ENCODE results near the gene IL25. TPM values are rescaled to one million over a fixed set of nuclear protein-coding genes. Genes with fewer than 3 reads are reported as not detected.

Gene IL25
- polyA plus RNA-seq, 1 of the 3 experiments (the other 2 are of a cell fraction) = not detected

- H2AFZ ChIP-seq (ENCODE audit: low read depth) = no peak overlapping the region
- H3K36me3 ChIP-seq (replicated peaks in 1 of 2; ENCODE audit: control insufficient read depth in 1 of 2, insufficient read depth in 2 of 2, low read length in 1 of 2) = no peaks in the 10 kb centered on the region
- WGBS (ENCODE audit: low lambda C conversion rate) = 10% methylated on average over 4 of the region's 4 CpGs
- ChIA-PET POLR2A (no interaction called here), CTCF (interaction anchor here (2.9 kb wide), 1 partner anchor 26 kb away, joined by 8 read pairs; no protein-coding TSS in a partner anchor)
- no peaks in the 10 kb centered on the region for H3K9me3 ChIP-seq
- H3K4me1 ChIP-seq (ENCODE audit: control insufficient read depth in 1 of 2, insufficient read depth in 2 of 2, low read depth in 1 of 2, low read length in 1 of 2) = peaks cover 0 to 9% of the 10 kb centered on the region in 2 experiments; a peak in 1 of 4 replicates
- H3K9me2 ChIP-seq = no peaks in the 10 kb centered on the region
- no peaks in the 10 kb centered on the region for H4K20me1 ChIP-seq (ENCODE audit: insufficient read depth)
- H3K79me2 ChIP-seq (ENCODE audit: insufficient read depth) = no peaks in the 10 kb centered on the region
- no peak overlapping the region for H3K27ac ChIP-seq (ENCODE audit: low read depth in 2 of 2, low read length in 1 of 2)
- peaks cover 43% of the 10 kb centered on the region for H3K27me3 ChIP-seq (ENCODE audit: insufficient read depth)
- H3K4me2 ChIP-seq = no peak overlapping the region
- no peak overlapping the region for H3K9ac ChIP-seq
- TF ChIP-seq NFIC (IDR thresholded peaks at IDR 0.05; ENCODE audit: borderline replicate concordance) (no peak), JUND (IDR thresholded peaks at IDR 0.05) (no peak)
- H3F3A ChIP-seq (replicated peaks; ENCODE audit: insufficient read depth) = no peaks in the 10 kb centered on the region
- no peak for DNase-seq
- no peak overlapping the region for H3K4me3 ChIP-seq (ENCODE audit: low read depth in 2 of 2, low read length in 1 of 2)
Measured at GRCh38 chr14:23406244-23406643, 33.6 kb downstream of the IL25 start.

DNA sequence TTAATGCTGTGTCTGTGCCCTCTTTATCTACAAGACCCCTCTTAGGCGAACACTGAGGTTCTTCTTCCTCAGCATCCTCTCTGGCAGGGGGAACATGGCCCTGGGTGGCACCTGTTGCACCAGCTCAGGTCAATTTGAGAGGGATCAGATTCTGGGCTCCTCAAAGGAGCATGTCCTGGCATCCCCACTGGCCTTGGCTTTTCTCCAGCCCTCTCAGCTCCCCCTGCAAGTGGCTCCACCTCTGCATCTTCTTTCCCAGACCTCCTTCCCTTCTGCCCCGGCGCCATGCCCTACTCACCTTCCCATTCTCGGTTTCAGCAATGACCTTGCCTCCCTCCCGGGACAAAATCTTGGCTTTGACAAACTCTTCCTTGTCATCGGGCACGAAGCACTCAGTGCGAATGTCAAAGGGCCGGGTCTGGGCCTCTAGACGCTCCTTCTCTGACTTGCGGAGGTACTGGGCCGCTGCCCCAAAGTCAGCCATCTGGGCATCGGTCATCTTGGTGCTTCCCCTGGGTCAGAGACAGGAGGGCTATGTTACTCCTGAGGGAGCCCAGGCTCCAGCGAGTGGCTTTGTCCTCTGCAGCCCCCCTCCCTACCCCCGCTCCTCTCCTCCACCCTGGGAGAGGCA, 34.2 kb downstream of the IL25 start:
- H3K36me3 ChIP-seq (replicated peaks in 1 of 2; ENCODE audit: control insufficient read depth in 1 of 2, insufficient read depth in 2 of 2, low read length in 1 of 2) = no peaks in the 10 kb centered on the region
- no peak for DNase-seq
- no peak overlapping the region for H2AFZ ChIP-seq (ENCODE audit: low read depth)
- H3K9me2 ChIP-seq = no peaks in the 10 kb centered on the region
- H3K27me3 ChIP-seq (ENCODE audit: insufficient read depth) = peaks cover 43% of the 10 kb centered on the region
- no peak for TF ChIP-seq SMC3 (IDR thresholded peaks at IDR 0.05; ENCODE audit: low read depth, low read length)
- TF ChIP-seq FOSL2 (IDR thresholded peaks at IDR 0.05; ENCODE audit: borderline replicate concordance, low read depth) = no peak
- no peak overlapping the region for H3K27ac ChIP-seq (ENCODE audit: low read depth in 2 of 2, low read length in 1 of 2)
- no peaks in the 10 kb centered on the region for H4K20me1 ChIP-seq (ENCODE audit: insufficient read depth)
- H3K4me1 ChIP-seq (ENCODE audit: control insufficient read depth in 1 of 2, insufficient read depth in 2 of 2, low read depth in 1 of 2, low read length in 1 of 2) = peaks cover 0 to 9% of the 10 kb centered on the region in 2 experiments; a peak in 1 of 4 replicates
- H3K79me2 ChIP-seq (ENCODE audit: insufficient read depth) = no peaks in the 10 kb centered on the region
- no peak overlapping the region for H3K4me3 ChIP-seq (ENCODE audit: low read depth in 2 of 2, low read length in 1 of 2)
- H3K9me3 ChIP-seq = no peaks in the 10 kb centered on the region
- 46% methylated on average over 14 of the region's 15 CpGs for WGBS (ENCODE audit: low lambda C conversion rate)
- CTCF ChIA-PET = interaction anchor here (2.9 kb wide), 1 partner anchor 27 kb away, joined by 8 read pairs; no protein-coding TSS in a partner anchor
- no peak overlapping the region for H3K9ac ChIP-seq
- H3K4me2 ChIP-seq = no peak overlapping the region
- POLR2A ChIA-PET = no interaction called here
- no peaks in the 10 kb centered on the region for H3F3A ChIP-seq (replicated peaks; ENCODE audit: insufficient read depth)

- TF ChIP-seq, protein P1, sequence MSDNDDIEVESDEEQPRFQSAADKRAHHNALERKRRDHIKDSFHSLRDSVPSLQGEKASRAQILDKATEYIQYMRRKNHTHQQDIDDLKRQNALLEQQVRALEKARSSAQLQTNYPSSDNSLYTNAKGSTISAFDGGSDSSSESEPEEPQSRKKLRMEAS (IDR thresholded peaks at IDR 0.05; ENCODE audit: low read depth) = no peak
- TF ChIP-seq JUND (IDR thresholded peaks at IDR 0.05) = no peak
- no peak for TF ChIP-seq GATA2 (CRISPR knock-in tag; IDR thresholded peaks at IDR 0.05)
- TF ChIP-seq YY1 (IDR thresholded peaks at IDR 0.05; ENCODE audit: low read depth) = no peak
- no peak for TF ChIP-seq EP300 (IDR thresholded peaks at IDR 0.05; ENCODE audit: borderline replicate concordance in 1 of 2, low read depth in 1 of 2, low read length in 1 of 2)
- TF ChIP-seq SMC3 (IDR thresholded peaks at IDR 0.05; ENCODE audit: low read depth, low read length) = no peak
- H3K9me3 ChIP-seq = no peaks in the 10 kb centered on the region
Measured at GRCh38 chr14:23407516-23408306, 35.1 kb downstream of the IL25 start, which contains the start of gene MYH6. TSS of gene MYH6 (minus strand) at chr14:23408273. CDS start at chr14:23407223, 1,050 bp downstream.

More at GRCh38 chr14:23407516-23408306, 35.1 kb downstream of the IL25 start, which contains the start of gene MYH6:
- H3K4me3 ChIP-seq (ENCODE audit: low read depth in 2 of 2, low read length in 1 of 2) = no peak within 1 kb of the TSS
- no peaks in the 10 kb centered on the region for H4K20me1 ChIP-seq (ENCODE audit: insufficient read depth)
- H2AFZ ChIP-seq (ENCODE audit: low read depth) = no peak within 1 kb of the TSS
- ChIA-PET POLR2A (no interaction called here), CTCF (no interaction called here)
- H3K27me3 ChIP-seq (ENCODE audit: insufficient read depth) = peaks cover 41% of the 10 kb centered on the region
- 43% methylated on average over 15 of the region's 15 CpGs for WGBS (ENCODE audit: low lambda C conversion rate)
- no peaks in the 10 kb centered on the region for H3K79me2 ChIP-seq (ENCODE audit: insufficient read depth)
- no peaks in the 10 kb centered on the region for H3K36me3 ChIP-seq (replicated peaks in 1 of 2; ENCODE audit: control insufficient read depth in 1 of 2, insufficient read depth in 2 of 2, low read length in 1 of 2)
- DNase-seq = no peak
- H3K9ac ChIP-seq = no peak within 1 kb of the TSS
- H3K4me2 ChIP-seq = no peak within 1 kb of the TSS
- no peaks in the 10 kb centered on the region for H3F3A ChIP-seq (replicated peaks; ENCODE audit: insufficient read depth)
- H3K9me2 ChIP-seq = no peaks in the 10 kb centered on the region
- H3K4me1 ChIP-seq (ENCODE audit: control insufficient read depth in 1 of 2, insufficient read depth in 2 of 2, low read depth in 1 of 2, low read length in 1 of 2) = peaks cover 0 to 9% of the 10 kb centered on the region in 2 experiments; a peak in 1 of 4 replicates
- H3K27ac ChIP-seq (ENCODE audit: low read depth in 2 of 2, low read length in 1 of 2) = no peak within 1 kb of the TSS
